ENCODE measurements around the gene KCNMB2.

Gene KCNMB2

DNA sequence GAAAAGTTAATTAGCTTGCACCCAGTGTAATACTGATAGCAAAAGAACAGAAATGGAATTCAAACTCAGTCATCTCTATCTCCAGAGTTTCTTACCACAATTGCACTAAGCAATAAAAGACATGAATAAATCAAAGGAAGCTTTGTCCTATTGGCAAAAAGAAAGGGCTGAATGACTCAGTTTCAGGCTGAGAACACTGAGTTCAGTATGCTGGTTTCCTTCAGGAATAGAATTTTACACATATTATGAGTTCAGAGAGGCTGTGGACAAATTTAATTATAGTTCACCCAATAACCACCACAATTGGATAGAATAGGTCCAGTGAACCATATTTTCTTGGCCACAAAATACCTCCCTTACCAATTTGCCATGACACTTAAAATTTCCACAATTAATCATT lies 249.7 kb downstream of the KCNMB2 start:
- no peaks in the 10 kb centered on the region for H3K27me3 ChIP-seq (ENCODE audit: insufficient read depth, low read length, poor library complexity)
- H2AFZ ChIP-seq (ENCODE audit: low read depth, low read length) = no peak overlapping the region
- no peaks in the 10 kb centered on the region for H3K4me1 ChIP-seq (ENCODE audit: insufficient read depth, low read length)
- no peak for TF ChIP-seq EZH2 (IDR thresholded peaks at IDR 0.05; ENCODE audit: borderline replicate concordance, low read depth, low read length, severe bottlenecking)
- TF ChIP-seq, protein P1, sequence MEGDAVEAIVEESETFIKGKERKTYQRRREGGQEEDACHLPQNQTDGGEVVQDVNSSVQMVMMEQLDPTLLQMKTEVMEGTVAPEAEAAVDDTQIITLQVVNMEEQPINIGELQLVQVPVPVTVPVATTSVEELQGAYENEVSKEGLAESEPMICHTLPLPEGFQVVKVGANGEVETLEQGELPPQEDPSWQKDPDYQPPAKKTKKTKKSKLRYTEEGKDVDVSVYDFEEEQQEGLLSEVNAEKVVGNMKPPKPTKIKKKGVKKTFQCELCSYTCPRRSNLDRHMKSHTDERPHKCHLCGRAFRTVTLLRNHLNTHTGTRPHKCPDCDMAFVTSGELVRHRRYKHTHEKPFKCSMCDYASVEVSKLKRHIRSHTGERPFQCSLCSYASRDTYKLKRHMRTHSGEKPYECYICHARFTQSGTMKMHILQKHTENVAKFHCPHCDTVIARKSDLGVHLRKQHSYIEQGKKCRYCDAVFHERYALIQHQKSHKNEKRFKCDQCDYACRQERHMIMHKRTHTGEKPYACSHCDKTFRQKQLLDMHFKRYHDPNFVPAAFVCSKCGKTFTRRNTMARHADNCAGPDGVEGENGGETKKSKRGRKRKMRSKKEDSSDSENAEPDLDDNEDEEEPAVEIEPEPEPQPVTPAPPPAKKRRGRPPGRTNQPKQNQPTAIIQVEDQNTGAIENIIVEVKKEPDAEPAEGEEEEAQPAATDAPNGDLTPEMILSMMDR (IDR thresholded peaks at IDR 0.05; ENCODE audit: borderline replicate concordance, extremely low read depth, low read length, poor library complexity, severe bottlenecking) = no peak
- no peak overlapping the region for H3K9ac ChIP-seq (ENCODE audit: low read depth, low read length)
- no peak for ATAC-seq (ENCODE audit: insufficient read depth, low read depth)
- H3K4me3 ChIP-seq (ENCODE audit: low read depth in 1 of 2, low read length in 2 of 2) = no peak overlapping the region
- H3K27ac ChIP-seq (ENCODE audit: low read length) = no peak overlapping the region
- no peak for DNase-seq
- no peak overlapping the region for H3K4me2 ChIP-seq (ENCODE audit: insufficient read depth, low read length)
- no peaks in the 10 kb centered on the region for H3K36me3 ChIP-seq (ENCODE audit: insufficient read depth, low read length)
- no peaks in the 10 kb centered on the region for H3K9me3 ChIP-seq (ENCODE audit: insufficient read depth, low read length, severe bottlenecking)
- no peaks in the 10 kb centered on the region for H4K20me1 ChIP-seq (ENCODE audit: insufficient read depth, low read length)
- no peaks in the 10 kb centered on the region for H3K79me2 ChIP-seq (ENCODE audit: insufficient read depth, low read length)

DNA sequence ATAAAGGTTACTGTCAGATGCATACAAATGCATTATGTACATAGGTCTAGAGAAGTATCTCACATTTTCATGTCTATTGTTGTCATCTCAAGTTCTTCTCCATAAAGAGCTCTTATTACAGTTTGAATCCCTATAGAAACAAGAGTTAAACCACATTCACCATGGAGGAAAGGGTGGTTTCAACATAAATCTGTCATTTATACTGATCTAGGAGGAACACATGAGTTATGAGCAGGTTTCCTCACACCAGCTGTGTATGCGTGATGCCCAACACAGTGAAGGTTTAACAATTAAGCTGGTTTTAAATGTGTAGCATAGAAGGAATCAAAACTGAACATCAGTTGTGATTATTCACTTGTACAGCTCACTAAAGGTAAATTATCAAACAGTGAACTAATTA lies 251.7 kb downstream of the KCNMB2 start:
- H3K9me3 ChIP-seq (ENCODE audit: insufficient read depth, low read length, severe bottlenecking) = no peaks in the 10 kb centered on the region
- H3K4me3 ChIP-seq (ENCODE audit: low read depth in 1 of 2, low read length in 2 of 2) = no peak overlapping the region
- no peak overlapping the region for H3K4me2 ChIP-seq (ENCODE audit: insufficient read depth, low read length)
- H3K4me1 ChIP-seq (ENCODE audit: insufficient read depth, low read length) = no peaks in the 10 kb centered on the region
- ATAC-seq (ENCODE audit: insufficient read depth, low read depth) (no peak), DNase-seq (no peak)
- H3K27ac ChIP-seq (ENCODE audit: low read length) = no peak overlapping the region
- no peaks in the 10 kb centered on the region for H3K79me2 ChIP-seq (ENCODE audit: insufficient read depth, low read length)
- no peaks in the 10 kb centered on the region for H3K27me3 ChIP-seq (ENCODE audit: insufficient read depth, low read length, poor library complexity)
- H2AFZ ChIP-seq (ENCODE audit: low read depth, low read length) = no peak overlapping the region
- H4K20me1 ChIP-seq (ENCODE audit: insufficient read depth, low read length) = no peaks in the 10 kb centered on the region
- no peak overlapping the region for H3K9ac ChIP-seq (ENCODE audit: low read depth, low read length)
- no peaks in the 10 kb centered on the region for H3K36me3 ChIP-seq (ENCODE audit: insufficient read depth, low read length)
- TF ChIP-seq, protein P1 (IDR thresholded peaks at IDR 0.05; ENCODE audit: borderline replicate concordance, extremely low read depth, low read length, poor library complexity, severe bottlenecking) = no peak
- TF ChIP-seq EZH2 (IDR thresholded peaks at IDR 0.05; ENCODE audit: borderline replicate concordance, low read depth, low read length, severe bottlenecking) = no peak

DNA sequence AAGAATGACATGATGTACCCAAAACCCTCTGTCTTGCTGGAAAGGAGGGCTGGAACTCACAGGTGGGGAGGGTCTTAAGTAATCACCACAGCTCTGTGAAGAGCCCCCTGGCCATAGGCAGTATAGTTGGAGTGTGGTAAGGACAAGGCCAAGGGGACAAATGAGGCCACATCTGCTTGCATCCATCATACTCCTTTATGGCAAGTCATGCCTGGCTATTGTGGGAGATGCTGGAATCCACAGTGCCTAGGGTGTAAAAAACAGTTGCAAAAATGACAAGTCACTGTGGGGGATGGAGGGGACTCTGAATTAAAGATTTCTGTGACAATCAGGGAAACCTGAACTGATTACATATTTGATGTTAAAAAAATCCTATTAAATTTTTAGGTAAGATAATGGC lies 258.5 kb downstream of the KCNMB2 start:
- ATAC-seq (ENCODE audit: insufficient read depth, low read depth) = no peak

More for the DNA sequence above, 258.5 kb downstream of the KCNMB2 start:
- no peak for DNase-seq
- no peaks in the 10 kb centered on the region for H3K36me3 ChIP-seq (ENCODE audit: insufficient read depth, low read length)
- TF ChIP-seq, protein P1 (IDR thresholded peaks at IDR 0.05; ENCODE audit: borderline replicate concordance, extremely low read depth, low read length, poor library complexity, severe bottlenecking) = no peak
- TF ChIP-seq EZH2 (IDR thresholded peaks at IDR 0.05; ENCODE audit: borderline replicate concordance, low read depth, low read length, severe bottlenecking) = no peak
- H3K4me3 ChIP-seq (ENCODE audit: low read depth in 1 of 2, low read length in 2 of 2) = no peak overlapping the region
- H3K4me1 ChIP-seq (ENCODE audit: insufficient read depth, low read length) = no peaks in the 10 kb centered on the region
- H3K9me3 ChIP-seq (ENCODE audit: insufficient read depth, low read length, severe bottlenecking) = no peaks in the 10 kb centered on the region
- H3K4me2 ChIP-seq (ENCODE audit: insufficient read depth, low read length) = no peak overlapping the region
- no peaks in the 10 kb centered on the region for H4K20me1 ChIP-seq (ENCODE audit: insufficient read depth, low read length)
- H3K27ac ChIP-seq (ENCODE audit: low read length) = no peak overlapping the region
- no peak overlapping the region for H3K9ac ChIP-seq (ENCODE audit: low read depth, low read length)
- H3K79me2 ChIP-seq (ENCODE audit: insufficient read depth, low read length) = no peaks in the 10 kb centered on the region
- H2AFZ ChIP-seq (ENCODE audit: low read depth, low read length) = no peak overlapping the region
- H3K27me3 ChIP-seq (ENCODE audit: insufficient read depth, low read length, poor library complexity) = no peaks in the 10 kb centered on the region

Data from DND-41 (cell line).